Measurements from ENCODE around the gene PLCB4.

- TF ChIP-seq POLR2A (IDR thresholded peaks at IDR 0.05) (no peak), CTCF (IDR thresholded peaks at IDR 0.05) (no peak)
Measured at GRCh38 chr20:9322661-9323060, 253.8 kb downstream of the PLCB4 start.
